ENCODE data around the gene DCBLD1. TPM values are rescaled to one million over a fixed set of nuclear protein-coding genes. Genes with fewer than 3 reads are reported as not detected.

The DCBLD1 gene
- total RNA-seq, 2 donors from 2014 or later: 6.3 to 7.1 TPM

DNA sequence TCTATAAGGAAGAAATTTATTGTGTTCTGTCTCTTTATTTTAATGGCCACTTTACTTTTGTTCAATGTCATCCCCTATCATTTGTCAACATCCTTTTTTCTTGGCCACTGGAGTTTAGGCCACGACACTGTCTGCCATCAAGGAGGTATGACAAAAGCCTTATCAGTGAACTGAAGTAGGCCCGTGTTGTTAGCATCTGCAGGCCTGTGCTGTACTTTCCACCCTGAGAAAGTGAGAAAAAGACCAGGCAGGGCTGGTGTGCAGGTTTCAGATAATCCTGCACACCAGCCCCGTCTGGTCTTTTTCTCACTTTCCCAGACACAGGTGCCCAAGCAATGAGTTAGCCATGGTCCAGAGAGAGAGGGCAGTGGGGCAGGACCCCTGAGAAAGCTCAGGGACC, 62.2 kb downstream of the DCBLD1 start:
- Histone ChIP-seq H3K4me1 (peaks cover 0 to 14% of the 10 kb centered on the region in 2 donors), H3K9me3 (no peaks in the 10 kb centered on the region), H3K27ac (no peak overlapping the region), H3K4me3 (no peak overlapping the region), H3K27me3 (no peaks in the 10 kb centered on the region), H3K36me3 (peaks cover 13% of the 10 kb centered on the region)
- no peak for DNase-seq (ENCODE audit: low spot score)
- TF ChIP-seq, protein P1, sequence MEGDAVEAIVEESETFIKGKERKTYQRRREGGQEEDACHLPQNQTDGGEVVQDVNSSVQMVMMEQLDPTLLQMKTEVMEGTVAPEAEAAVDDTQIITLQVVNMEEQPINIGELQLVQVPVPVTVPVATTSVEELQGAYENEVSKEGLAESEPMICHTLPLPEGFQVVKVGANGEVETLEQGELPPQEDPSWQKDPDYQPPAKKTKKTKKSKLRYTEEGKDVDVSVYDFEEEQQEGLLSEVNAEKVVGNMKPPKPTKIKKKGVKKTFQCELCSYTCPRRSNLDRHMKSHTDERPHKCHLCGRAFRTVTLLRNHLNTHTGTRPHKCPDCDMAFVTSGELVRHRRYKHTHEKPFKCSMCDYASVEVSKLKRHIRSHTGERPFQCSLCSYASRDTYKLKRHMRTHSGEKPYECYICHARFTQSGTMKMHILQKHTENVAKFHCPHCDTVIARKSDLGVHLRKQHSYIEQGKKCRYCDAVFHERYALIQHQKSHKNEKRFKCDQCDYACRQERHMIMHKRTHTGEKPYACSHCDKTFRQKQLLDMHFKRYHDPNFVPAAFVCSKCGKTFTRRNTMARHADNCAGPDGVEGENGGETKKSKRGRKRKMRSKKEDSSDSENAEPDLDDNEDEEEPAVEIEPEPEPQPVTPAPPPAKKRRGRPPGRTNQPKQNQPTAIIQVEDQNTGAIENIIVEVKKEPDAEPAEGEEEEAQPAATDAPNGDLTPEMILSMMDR (IDR thresholded peaks at IDR 0.05): no peak

GRCh38 chr6:117545161-117545595, 62.7 kb downstream of the DCBLD1 start:
- Histone ChIP-seq H3K4me1 (peaks cover 0 to 14% of the 10 kb centered on the region in 2 donors), H3K27ac (no peak overlapping the region), H3K4me3 (no peak overlapping the region), H3K36me3 (peaks cover 11% of the 10 kb centered on the region), H3K9me3 (no peaks in the 10 kb centered on the region), H3K27me3 (no peaks in the 10 kb centered on the region)
- TF ChIP-seq, protein P1 (IDR thresholded peaks at IDR 0.05): no peak
- DNase-seq (ENCODE audit: low spot score): no peak

DNA sequence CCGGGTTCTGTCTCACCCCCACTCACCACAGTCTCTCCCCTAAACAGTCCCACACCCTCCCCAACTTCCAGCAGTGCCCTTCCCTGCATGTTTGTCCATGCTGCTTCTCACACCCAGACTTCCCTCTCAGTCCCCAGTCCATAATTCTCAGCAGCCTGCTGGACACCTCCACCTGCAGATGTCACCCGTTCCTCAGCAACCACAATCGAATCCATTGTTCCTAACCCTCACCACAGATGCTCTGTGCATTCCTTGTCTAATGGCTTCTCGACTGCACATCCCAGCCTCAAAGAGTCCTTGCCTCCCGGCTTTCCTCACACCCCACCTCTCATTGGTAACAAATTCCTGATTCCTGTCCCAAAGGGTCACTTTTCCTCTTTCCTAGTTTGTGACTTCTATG, 64.2 kb downstream of the DCBLD1 start:
- Histone ChIP-seq H3K4me3 (no peak overlapping the region), H3K9me3 (no peaks in the 10 kb centered on the region), H3K27me3 (no peaks in the 10 kb centered on the region), H3K27ac (no peak overlapping the region), H3K4me1 (peaks cover 0 to 14% of the 10 kb centered on the region in 2 donors), H3K36me3 (peaks cover 5% of the 10 kb centered on the region)
- TF ChIP-seq, protein P1 (IDR thresholded peaks at IDR 0.05): no peak
- DNase-seq (ENCODE audit: low spot score): no peak

DNA sequence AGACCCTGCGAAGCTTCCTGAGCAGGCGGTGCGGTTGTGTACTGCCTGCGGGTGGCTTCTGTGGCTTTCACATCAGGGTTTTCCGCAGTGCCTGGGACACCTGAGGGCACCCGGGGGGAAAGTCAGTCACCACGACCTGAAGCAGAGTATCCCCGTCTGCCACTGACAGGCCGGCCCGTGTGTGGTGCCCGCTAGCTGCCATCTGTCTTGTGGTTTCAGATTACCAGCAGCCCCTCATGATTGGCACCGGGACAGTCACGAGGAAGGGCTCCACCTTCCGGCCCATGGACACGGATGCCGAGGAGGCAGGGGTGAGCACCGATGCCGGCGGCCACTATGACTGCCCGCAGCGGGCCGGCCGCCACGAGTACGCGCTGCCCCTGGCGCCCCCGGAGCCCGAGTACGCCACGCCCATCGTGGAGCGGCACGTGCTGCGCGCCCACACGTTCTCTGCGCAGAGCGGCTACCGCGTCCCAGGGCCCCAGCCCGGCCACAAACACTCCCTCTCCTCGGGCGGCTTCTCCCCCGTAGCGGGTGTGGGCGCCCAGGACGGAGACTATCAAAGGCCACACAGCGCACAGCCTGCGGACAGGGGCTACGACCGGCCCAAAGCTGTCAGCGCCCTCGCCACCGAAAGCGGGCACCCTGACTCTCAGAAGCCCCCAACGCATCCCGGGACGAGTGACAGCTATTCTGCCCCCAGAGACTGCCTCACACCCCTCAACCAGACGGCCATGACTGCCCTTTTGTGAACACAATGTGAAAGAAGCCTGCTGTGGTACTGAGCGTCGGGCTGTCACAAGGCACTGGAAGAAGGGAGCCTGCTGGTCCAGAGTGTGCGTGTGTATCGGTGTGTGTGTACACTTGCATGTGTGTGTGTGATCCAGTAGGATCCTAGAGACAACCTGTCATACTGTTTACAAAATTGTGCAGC, 65.5 kb downstream of the DCBLD1 start:
- H3K9me3 ChIP-seq: no peaks in the 10 kb centered on the region
- TF ChIP-seq, protein P1 (IDR thresholded peaks at IDR 0.05): peak in 1 of 2 donors; percentile 40
- H3K27me3 ChIP-seq: no peaks in the 10 kb centered on the region
- H3K27ac ChIP-seq: peak overlapping the region; percentile 72 to 80
- DNase-seq (ENCODE audit: low spot score): peak; percentile 75
- peaks cover 0 to 14% of the 10 kb centered on the region in 2 donors for H3K4me1 ChIP-seq
- H3K4me3 ChIP-seq: peak overlapping the region; percentile 35 to 55
- peaks cover 5% of the 10 kb centered on the region for H3K36me3 ChIP-seq

DNA sequence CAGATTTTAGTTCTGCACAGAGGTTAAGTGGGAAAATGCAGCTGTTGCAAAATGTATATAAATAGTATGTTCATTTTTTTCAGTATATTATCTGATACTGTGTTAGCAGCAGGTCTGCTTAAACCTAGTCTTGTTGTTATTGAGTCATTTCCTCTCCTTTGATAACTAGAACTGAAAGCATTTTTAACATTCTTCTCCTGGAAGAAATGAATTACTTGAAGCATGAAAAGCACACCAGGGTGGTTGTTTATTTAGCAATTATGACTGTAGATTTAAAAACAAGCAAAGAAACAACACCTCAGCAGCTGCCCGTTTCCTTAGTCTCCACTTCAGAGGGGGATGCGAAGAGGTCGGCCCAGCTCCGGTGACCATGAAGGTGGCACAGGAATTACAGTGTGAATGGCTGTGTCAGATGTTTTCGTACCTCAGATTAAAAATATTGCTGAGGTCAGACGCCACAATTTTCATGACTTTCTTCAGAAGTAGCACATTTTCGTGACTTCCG, 66.4 kb downstream of the DCBLD1 start:
- no peaks in the 10 kb centered on the region for H3K9me3 ChIP-seq
- no peak overlapping the region for H3K4me3 ChIP-seq
- H3K27me3 ChIP-seq: no peaks in the 10 kb centered on the region
- no peak for DNase-seq (ENCODE audit: low spot score)
- H3K4me1 ChIP-seq: peaks cover 0 to 14% of the 10 kb centered on the region in 2 donors
- TF ChIP-seq, protein P1 (IDR thresholded peaks at IDR 0.05): no peak
- H3K36me3 ChIP-seq: peaks cover 5% of the 10 kb centered on the region
- H3K27ac ChIP-seq: no peak overlapping the region

Measured in right atrium auricular region (tissue), 2 donors.